ENCODE data around the gene RELCH. TPM values are rescaled to one million over a fixed set of nuclear protein-coding genes. Genes with fewer than 3 reads are reported as not detected.

RELCH gene
- total RNA-seq, 1 donor from 2014 or later = 16.7 TPM

DNA sequence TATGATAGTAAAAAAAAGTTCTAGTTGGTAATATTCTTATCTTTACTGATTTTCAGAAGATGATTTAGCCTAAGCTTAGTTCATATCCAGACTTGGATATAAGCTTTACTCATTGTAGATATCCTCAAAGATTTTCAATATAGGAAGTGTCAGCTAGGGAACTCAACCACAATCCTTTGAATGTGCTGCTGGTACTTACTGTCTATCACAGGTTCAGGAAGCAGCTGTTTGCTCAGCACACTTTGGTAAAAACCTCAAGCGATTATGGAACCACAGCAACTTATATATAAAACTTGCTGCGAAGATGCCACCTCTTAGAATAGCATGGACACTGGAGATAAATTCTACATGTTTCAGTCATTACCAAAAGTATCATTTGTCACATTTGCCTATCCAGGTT is 77.9 kb downstream of the RELCH start:
- DNase-seq (ENCODE audit: low read depth) = no peak
- no peak overlapping the region for H3K4me3 ChIP-seq (ENCODE audit: low read depth, low read length)
- TF ChIP-seq, protein P1, sequence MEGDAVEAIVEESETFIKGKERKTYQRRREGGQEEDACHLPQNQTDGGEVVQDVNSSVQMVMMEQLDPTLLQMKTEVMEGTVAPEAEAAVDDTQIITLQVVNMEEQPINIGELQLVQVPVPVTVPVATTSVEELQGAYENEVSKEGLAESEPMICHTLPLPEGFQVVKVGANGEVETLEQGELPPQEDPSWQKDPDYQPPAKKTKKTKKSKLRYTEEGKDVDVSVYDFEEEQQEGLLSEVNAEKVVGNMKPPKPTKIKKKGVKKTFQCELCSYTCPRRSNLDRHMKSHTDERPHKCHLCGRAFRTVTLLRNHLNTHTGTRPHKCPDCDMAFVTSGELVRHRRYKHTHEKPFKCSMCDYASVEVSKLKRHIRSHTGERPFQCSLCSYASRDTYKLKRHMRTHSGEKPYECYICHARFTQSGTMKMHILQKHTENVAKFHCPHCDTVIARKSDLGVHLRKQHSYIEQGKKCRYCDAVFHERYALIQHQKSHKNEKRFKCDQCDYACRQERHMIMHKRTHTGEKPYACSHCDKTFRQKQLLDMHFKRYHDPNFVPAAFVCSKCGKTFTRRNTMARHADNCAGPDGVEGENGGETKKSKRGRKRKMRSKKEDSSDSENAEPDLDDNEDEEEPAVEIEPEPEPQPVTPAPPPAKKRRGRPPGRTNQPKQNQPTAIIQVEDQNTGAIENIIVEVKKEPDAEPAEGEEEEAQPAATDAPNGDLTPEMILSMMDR (conservative IDR thresholded peaks at IDR 0.05; ENCODE audit: low read depth, low read length) = no peak

DNA sequence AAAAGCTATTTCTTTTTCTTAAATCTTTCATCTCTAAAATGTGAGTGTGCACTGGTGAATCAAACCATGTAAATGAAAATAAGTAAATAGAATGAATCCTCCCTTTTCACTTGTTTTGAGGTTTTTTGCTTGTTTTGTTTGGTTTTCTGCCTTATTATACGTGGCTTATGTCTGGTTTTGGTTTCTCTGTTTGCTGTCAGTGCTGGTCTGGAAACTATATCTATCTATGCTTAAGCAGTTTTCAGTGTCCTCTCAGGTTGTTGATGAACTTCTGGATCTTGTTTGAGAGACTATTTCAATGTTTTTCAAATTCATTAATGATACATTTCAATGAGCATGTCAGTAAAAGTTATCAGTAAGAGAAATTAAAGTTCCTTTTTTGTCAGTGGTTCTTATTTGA is 90.0 kb downstream of the RELCH start:
- no peak for DNase-seq (ENCODE audit: low read depth)
- TF ChIP-seq, protein P1 (conservative IDR thresholded peaks at IDR 0.05; ENCODE audit: low read depth, low read length) = no peak
- no peak overlapping the region for H3K4me3 ChIP-seq (ENCODE audit: low read depth, low read length)

DNA sequence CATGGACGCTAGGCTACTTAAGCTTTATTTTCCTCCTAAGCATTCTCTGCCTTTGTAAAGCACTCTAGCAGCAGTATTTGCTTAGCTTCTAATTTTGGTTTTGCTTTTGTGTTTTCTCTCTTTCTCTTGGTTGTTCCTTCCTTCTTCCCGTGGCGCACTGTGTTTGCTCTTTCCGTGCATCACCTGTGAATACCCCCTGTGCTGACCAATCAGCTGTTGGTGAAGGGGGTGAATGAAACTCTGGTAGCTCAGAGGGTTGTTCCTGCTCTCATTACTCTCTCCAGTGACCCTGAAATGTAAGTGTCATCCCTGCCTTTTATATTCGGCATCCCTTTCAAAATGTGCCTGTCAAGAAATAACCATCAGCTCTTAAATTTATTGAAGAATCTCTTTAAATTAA is 92.5 kb downstream of the RELCH start:
- no peak overlapping the region for H3K4me3 ChIP-seq (ENCODE audit: low read depth, low read length)
- DNase-seq (ENCODE audit: low read depth) = no peak
- TF ChIP-seq, protein P1 (conservative IDR thresholded peaks at IDR 0.05; ENCODE audit: low read depth, low read length) = no peak

DNA sequence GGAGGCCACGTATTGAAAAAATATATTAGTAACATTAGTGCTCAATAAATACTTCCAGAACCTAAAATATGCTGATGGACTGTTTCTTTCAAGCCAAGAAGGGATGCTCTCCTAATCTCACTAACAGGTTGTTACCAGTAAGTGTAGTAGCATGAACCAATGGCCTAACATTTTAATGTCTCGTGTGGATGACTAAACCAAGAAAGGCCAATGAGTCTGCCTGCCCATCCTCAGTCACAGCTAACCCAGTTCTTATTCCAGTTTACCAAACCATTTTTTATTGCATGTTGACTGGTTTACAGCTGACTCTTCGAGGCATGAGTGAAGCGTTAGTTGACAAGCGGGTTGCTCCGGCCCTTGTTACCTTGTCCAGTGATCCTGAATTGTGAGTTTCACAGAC is 93.0 kb downstream of the RELCH start:
- TF ChIP-seq, protein P1 (conservative IDR thresholded peaks at IDR 0.05; ENCODE audit: low read depth, low read length) = no peak
- no peak overlapping the region for H3K4me3 ChIP-seq (ENCODE audit: low read depth, low read length)
- no peak for DNase-seq (ENCODE audit: low read depth)

DNA sequence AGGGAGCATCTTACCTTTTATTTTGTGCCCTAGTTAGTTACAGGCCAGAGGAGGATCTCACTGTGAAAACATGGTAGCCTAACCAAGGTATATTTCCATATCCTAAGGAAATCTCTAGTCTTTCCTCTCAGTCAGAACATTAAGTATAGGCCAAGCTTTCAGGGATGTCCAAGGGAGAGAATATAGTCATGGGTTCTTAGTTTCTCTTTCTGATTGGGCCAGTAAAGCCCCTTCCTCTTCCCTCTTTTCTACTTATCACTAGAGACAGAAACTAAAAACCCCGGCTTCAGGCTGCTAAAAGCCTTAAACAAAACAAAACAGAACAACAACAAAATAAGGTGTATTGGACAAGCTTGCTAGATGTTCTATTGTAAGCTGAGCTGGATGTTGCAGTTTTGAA is 93.7 kb downstream of the RELCH start:
- TF ChIP-seq, protein P1 (conservative IDR thresholded peaks at IDR 0.05; ENCODE audit: low read depth, low read length) = no peak
- no peak for DNase-seq (ENCODE audit: low read depth)
- no peak overlapping the region for H3K4me3 ChIP-seq (ENCODE audit: low read depth, low read length)

DNA sequence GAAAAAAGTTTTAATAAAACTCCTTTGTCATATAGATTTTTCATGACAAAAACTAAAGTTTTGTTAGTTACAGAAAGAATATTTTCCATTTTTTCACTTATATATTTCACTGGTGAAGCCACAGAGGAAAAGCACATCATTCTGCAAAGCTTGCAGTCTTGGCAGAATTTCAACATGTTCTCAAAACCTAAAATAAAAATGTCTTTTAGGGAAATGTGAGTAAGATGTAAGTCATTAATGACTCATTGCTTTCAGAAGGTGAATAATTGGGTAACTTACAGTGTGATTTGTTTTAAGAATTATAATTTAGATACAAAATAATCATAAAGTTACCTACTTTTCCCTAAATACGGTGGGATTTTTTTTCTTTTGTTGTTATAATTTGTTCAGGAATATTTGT is 94.6 kb downstream of the RELCH start:
- DNase-seq (ENCODE audit: low read depth) = peak; percentile 9
- H3K4me3 ChIP-seq (ENCODE audit: low read depth, low read length) = no peak overlapping the region
- TF ChIP-seq, protein P1 (conservative IDR thresholded peaks at IDR 0.05; ENCODE audit: low read depth, low read length) = no peak

DNA sequence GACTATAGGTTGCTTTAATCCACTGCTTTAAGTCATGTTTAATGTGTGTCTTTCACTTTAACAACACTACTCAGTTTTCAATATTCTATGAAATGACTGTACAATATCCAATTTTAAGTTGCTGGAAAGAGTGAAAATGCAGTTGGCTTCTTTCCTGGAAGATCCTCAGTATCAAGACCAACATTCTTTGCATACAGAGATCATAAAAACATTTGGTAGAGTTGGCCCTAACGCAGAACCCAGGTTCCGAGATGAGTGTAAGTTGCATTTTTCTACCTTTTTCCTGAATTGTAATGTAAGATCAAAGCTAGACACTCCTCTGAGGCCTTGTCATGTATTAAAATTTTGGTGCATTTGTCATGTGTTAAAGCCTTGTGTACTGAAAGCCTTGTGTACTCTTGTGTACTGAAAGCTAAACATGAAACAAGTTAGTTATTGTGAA is 95.2 kb downstream of the RELCH start:
- no peak for DNase-seq (ENCODE audit: low read depth)
- H3K4me3 ChIP-seq (ENCODE audit: low read depth, low read length) = no peak overlapping the region
- TF ChIP-seq, protein P1 (conservative IDR thresholded peaks at IDR 0.05; ENCODE audit: low read depth, low read length) = no peak

Measured in epithelial cell of proximal tubule (primary cell).